NT2/D1 (cell line): Measurements from ENCODE around the gene RNF217.

ENCODE experiments used
- SUZ12 ChIP-seq: IDR thresholded peaks from 2 replicates; pipeline ENCODE4 v1.6.1; 2011; ENCODE audit not compliant: insufficient read length, insufficient read depth; ENCODE audit errors: extremely low read depth
- ZNF274 ChIP-seq: IDR thresholded peaks from 2 replicates; pipeline ENCODE4 v1.6.1; 2011; ENCODE audit warnings: mild to moderate bottlenecking, low read depth, low read length

DNA sequence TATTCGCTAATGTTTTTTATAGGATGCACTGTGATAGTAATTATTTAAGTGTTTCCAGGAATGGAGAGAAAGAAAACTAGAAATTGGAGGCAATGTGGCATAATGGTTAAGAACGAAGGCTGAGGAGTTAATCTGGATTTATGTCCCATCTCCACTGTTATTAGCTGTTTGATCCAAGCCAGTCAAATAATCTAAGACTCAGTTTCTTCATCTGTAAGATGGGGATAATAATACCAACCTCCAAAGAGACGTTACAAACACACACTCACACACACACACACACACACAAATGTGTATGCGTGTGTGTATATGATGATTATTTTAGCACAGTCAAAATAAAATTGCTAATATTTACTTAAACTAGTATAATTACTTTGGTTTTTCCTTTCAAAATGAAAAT is 154.5 kb downstream of the RNF217 start:
- no peak for TF ChIP-seq ZNF274
- TF ChIP-seq SUZ12, result no peak
